ENCODE data around the gene BLTP3B.
"Not testable (repeated sequence)": the region's sequence is repeated elsewhere in the genome, so short reads cannot be mapped to it uniquely, and the experiment has no call there.

Gene BLTP3B, protein sequence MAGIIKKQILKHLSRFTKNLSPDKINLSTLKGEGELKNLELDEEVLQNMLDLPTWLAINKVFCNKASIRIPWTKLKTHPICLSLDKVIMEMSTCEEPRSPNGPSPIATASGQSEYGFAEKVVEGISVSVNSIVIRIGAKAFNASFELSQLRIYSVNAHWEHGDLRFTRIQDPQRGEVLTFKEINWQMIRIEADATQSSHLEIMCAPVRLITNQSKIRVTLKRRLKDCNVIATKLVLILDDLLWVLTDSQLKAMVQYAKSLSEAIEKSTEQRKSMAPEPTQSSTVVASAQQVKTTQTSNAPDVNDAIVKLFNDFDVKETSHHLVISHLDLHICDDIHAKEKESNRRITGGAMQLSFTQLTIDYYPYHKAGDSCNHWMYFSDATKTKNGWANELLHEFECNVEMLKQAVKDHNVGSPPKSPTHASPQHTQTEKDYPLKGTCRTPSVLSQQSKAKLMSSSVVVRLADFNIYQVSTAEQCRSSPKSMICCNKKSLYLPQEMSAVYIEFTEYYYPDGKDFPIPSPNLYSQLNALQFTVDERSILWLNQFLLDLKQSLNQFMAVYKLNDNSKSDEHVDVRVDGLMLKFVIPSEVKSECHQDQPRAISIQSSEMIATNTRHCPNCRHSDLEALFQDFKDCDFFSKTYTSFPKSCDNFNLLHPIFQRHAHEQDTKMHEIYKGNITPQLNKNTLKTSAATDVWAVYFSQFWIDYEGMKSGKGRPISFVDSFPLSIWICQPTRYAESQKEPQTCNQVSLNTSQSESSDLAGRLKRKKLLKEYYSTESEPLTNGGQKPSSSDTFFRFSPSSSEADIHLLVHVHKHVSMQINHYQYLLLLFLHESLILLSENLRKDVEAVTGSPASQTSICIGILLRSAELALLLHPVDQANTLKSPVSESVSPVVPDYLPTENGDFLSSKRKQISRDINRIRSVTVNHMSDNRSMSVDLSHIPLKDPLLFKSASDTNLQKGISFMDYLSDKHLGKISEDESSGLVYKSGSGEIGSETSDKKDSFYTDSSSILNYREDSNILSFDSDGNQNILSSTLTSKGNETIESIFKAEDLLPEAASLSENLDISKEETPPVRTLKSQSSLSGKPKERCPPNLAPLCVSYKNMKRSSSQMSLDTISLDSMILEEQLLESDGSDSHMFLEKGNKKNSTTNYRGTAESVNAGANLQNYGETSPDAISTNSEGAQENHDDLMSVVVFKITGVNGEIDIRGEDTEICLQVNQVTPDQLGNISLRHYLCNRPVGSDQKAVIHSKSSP (N-terminal part only)

DNA sequence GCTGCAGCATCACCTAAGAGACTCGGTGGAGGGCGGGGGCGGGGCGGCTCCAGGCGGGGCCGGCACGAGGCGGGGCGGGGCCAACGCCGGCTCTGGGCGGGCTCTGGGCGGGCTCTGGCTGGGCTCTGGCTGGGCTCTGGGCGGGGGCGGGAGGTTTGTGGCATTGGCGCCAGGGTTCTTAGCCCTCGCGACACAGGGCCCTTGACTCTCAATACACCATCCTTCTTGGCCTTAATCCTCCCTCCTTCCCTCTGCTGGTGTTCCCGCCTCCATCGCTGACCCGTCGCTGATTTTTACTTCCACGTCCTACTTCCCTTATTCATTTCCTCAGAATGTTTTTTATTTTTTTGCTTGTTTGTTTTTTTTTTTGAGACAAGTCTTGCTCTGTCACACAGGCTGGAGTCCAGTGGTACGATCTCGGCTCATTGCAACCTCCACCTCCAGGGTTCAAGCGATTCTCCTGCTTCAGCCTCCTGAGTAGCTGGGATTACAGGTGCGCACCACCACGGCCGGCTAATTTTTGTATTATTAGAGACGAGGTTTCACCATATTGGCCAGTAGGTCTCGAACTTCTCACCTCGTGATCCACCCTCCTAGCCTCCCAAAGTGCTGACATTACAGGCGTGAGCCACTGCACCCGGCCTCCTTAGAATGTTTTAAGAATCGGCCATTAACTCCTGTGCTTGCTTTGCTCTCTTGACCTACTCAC lies at the start of gene BLTP3B:
TSS of gene BLTP3B (minus strand) at position 24 of the 709 bp plus-strand sequence. CDS start 239 bp downstream, outside the sequence.
- DNase-seq (ENCODE audit: low spot score): peak; percentile 89

DNA sequence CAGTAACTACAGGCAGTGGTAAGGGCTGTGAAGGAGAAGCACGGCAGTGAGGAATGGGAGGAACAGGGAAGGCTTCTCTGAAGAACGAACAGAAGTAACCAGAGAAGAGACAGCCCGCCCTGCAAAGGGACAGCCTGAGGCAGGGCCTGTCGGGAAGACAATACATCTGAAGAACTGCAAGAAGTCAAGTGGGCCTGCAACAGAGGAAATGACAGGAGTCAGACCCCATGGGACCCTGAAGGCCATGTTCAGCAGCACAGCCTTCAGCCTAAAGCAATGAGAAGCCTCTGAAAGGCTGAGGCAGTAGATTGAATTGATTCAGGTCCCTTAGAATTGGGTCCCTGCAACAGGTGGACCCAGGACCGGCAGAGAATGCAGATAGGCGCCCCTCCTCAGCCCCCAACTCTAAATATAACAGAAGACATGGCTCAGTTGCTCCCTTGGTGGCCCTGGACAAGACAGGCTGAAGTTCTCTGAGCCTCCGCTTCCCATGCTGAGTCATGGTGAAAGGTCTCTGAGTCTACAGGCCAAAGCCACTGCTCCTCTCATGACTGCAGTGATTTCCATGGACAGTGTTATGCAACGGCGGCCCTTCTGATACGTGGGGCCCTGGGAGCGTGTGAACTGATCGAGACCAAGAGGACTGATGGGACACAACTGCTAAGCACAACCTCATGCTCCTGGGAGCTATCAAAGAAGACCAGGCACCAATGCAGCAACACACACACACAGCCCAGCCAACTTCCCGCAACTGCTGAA lies 47.1 kb upstream of the BLTP3B start:
- DNase-seq (ENCODE audit: low spot score): no peak

DNA sequence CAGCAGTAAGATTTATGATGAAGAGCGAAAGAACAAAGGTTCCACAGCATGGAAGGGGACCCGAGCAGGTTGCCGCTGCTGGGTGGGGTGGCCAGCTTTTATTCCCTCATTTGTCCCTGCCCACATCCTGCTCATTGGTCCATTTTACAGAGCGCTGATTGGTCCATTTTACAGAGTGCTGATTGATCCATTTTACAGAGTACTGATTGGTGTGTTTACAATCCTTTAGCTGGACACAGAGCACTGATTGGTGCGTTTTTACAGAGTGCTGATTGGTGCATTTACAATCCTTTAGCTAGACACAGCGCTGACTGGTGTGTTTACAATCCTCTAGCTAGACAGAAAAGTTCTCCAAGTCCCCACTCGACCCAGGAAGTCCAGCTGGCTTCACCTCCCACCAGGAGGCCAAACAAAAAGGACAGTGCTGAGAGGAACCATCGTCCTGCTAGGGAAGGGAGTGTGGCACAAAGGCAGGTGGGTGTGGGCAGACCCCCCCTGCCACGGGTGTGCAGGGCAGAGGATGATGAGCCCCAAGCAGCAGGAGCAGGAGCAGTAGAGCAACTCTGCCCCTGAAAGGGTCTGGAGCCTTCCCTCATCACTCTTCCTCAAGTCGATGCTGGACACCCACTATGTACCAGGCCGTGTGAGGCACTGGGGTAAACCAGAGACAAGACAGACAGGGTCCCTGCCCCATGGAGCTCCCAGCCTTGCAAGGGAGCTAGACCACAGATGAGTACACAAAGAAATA lies 46.4 kb upstream of the BLTP3B start:
- DNase-seq (ENCODE audit: low spot score): not testable (repeated sequence)

DNA sequence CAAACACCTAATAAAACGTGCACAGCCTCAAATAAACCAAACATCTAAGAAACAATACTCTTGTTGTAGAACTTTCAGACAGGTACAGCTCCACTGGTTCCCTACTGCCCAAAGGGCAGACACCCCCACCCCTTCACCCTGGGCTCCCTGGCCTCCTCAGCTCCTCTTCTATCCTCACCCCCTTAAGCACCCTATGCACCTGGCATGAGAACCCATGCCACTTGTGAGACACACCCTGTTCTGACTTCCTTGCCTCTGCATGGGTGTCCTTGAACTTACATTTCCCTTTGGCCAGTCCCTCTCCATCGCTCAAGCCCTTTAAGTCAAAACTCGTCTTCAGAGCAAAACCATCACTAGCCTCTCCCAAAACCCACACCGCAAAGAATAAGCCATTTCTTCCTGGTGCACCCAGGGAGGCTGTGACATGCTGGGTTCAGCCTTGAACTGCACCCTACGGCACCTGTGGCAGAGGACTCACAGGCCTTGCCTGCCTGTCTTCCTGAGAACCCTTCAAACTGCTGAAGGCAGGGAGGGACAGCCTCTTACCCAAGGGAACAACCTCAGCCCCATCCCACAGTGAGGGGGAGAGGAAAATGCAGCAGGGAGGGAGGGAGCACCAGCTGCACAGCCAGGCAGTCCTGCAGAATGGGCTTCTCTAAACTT lies 45.3 kb upstream of the BLTP3B start:
- DNase-seq (ENCODE audit: low spot score): no peak

DNA sequence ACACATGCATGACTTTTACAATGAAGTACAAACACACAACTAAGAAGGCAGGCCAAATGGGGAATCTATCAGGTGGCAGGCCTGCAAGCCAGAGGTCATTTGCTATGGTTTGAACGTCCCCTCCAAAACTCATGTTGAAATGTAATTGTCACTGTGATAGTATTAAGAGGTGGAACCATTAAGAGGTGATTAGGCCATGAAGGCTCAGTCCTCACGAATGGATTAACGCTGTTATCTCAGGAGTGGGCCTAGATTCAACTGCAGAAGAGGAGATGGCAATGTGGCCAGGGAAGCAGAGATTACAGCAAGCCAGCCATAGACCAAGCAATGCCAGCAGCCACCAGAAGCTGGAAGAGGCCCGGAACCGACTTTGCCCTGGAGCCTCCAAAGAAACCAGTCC lies 44.4 kb upstream of the BLTP3B start:
- DNase-seq (ENCODE audit: low spot score): no peak

DNA sequence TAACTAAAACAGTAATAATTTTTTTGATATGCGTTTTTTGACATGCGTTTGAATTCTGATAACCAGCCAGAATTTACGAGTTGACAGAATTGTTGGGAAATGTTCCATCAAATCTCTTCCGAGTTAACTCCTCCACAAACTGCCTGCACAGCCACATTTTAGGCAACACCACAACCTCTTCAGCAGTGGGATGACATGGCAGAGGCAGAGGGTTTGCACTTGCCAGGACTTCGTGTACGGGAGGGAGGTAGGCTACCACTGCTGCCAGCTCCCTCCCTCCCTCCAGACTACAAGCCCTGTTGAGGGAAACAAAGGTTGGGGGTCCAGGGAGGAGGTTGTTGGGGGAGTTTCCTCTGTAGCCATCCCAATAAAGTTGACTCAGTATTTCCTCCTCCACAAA lies 43.4 kb upstream of the BLTP3B start:
- DNase-seq (ENCODE audit: low spot score): no peak

DNA sequence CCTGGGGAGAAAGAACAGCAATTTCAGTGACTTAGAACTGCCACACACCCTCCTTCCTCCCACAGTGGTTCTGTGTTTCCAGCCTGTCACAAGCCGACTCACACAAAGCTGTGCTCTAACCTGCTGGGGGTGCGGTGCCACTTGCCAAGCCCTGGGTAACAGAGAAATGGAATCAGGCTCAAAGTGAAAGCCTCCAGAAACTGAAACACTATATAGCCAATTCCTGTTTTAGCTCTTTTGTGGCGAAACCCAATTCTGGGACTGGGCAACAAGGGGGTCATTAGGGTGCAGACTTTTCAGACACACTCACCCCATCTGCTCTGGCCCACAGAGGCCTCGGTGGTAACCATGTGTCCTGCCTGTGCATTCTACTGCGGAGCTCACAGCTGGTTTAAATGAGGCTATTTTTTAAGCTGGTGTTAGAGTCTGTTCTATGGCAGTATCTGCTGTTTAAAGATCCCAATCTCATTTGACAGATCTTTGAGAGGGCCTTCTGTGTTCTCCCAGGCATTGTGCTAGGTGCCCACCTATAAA lies 42.8 kb upstream of the BLTP3B start:
- DNase-seq (ENCODE audit: low spot score): no peak

DNA sequence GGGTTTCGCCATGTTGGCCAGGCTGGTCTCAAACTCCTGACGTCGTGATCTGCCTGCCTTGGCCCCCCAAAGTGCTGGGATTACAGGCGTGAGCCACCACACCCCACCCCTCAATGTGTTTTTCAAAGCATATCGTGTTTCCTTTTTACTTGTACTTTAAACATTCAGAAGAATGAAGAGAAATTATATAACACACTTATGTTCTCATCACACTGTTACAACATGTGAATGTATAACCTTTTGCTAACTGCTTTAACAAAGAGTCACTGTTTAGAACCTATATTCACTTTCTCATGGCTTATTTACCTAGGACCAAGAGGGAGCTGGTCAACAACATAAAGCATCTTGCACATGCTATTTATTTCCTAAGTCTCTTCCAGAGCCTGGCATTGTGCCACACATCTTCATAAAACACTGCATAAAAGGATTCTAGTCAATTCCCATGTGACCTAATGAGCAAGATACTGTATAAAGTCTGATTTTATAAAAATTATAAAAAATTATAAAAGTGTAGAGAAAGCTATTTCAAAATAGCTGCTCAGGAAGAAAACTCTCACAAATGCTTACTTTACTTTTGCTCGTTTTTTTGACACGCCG lies 42.0 kb upstream of the BLTP3B start:
- no peak for DNase-seq (ENCODE audit: low spot score)

DNA sequence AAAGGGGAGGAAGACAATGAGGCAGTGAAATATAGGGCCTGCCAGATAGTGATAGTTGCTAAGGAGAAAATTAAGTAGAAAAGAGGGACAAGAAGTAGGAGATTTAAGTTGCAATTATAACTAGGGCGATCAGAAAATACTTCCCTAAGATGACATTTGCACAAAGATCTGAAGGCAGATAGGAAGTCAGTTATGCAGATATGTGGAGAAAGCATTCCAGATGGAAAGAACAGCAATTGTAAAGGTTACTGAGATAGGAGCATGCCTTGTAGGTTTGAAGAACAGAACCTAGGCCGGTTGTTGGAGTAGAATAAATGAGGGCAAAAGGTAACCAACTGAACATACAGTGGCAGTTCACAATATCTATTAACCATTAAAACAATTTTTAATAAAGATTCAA lies 36.6 kb upstream of the BLTP3B start:
- DNase-seq (ENCODE audit: low spot score): no peak

DNA sequence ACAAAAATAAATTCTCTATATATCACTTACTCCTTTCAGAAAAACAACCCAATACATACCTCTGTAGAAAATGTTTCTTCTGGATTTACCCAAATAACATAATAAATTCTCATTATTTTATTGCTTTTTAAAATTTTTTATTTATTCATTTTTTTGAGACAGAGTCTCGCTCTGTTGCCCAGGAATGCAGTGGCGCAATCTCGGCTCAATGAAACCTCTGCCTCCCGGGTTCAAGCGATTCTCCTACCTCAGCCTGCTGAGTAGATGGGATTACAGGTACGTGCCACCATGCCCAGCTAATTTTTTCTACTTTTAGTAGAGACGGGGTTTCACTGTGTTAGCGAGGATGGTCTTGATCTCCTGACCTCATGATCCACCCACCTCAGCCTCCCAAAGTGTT lies 33.8 kb upstream of the BLTP3B start:
- not testable (repeated sequence) for DNase-seq (ENCODE audit: low spot score)

DNA sequence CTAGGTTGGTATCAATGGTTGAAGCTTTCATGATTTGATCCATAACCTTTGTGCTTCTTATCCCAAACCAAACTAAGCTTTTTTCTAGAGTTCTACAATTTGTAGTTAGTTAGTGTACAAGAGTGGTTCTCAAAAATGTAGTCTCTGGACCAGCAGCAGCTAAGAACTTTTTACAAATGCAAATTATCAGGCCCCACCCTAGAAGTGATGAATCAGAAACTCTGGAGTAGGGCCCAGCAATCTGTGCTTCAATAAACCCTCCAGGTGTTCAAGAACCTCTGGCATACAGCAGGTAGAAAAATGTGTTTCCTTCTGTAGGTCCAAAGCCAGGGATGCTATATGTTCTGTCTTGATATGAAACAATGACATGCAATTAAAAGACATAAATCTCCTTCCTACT lies 31.8 kb upstream of the BLTP3B start:
- DNase-seq (ENCODE audit: low spot score): no peak

DNA sequence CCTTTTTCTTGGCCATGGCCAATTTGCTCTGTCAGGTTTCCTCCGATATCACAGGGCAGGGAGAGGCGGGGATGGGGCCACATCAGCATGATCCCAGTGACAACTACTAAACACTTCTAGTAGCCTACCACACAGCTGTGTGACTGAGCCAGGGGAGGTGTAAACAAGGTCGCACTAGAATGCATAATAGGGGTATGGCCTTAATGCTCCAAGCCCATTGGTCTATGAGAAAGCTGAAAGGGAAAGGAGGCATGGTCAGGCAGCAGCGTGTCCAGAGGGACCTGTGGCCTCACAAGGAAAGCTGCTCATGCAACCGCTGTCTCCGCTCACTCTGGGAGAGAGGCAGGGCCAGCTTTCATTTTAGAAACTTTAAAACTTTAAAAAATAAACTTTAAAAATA lies 30.4 kb upstream of the BLTP3B start:
- no peak for DNase-seq (ENCODE audit: low spot score)

DNA sequence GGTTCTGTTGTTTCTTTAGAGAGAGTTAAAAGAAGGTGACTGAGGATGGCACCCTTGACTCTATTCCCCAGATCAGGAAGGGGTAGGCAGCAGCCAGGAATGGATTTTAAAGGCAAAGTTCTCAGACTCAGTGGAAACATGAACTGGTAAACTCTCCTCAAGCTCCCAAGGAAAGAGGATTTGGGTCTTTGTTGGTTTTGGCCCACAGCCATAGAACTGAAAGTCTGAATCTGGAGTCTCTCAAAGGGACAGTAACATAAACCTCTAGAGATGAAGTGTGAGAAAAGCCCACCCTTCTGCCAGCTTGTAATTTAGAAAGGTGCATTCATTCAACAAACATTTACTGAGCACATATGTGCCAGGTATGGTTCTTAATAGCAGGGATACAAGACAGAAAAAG lies 28.6 kb upstream of the BLTP3B start:
- DNase-seq (ENCODE audit: low spot score): no peak

DNA sequence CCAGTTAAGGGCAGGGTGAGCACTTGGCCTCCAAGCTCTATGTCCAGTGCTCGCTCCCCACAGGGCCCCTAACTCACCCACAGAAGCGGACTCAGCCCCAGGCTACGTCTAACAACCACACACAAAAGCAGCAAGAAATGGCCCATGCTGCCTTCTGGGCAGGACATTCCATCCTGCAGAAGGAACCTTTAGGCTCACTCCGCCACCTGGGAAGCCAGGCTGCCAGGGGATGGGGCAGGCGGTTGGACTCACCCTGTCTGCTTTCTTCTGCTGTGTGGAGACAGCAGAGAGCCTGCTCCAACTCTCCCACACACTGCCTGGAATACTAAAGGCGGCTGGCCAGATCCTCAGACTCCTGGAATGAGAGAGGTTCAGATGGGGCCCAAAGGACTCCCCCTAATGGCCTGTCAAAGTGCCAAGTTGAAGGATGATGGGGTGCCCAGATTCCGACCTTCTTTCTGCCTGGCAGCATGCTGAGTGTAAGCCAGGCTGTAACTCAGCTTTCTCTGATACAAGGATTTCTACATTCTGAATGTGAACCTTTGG lies 27.7 kb upstream of the BLTP3B start:
- no peak for DNase-seq (ENCODE audit: low spot score)

DNA sequence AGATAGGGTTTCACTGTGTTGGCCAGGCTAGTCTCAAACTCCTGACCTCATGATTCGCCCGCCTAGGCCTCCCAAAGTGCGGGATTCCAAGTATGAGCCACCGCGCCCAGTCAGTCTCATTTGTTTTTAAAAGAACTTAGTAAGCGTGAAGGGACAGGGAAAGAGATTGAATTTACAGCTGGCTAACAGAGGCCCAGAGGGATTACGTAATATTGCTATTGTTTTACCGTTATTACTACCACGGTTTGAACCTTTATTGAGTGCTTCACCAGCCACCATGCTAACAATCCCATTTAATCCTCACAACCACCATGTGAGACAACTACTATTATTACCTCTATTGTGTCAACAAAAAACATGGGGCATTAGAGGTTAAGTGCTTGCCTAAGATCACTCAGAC lies 26.7 kb upstream of the BLTP3B start:
- no peak for DNase-seq (ENCODE audit: low spot score)

DNA sequence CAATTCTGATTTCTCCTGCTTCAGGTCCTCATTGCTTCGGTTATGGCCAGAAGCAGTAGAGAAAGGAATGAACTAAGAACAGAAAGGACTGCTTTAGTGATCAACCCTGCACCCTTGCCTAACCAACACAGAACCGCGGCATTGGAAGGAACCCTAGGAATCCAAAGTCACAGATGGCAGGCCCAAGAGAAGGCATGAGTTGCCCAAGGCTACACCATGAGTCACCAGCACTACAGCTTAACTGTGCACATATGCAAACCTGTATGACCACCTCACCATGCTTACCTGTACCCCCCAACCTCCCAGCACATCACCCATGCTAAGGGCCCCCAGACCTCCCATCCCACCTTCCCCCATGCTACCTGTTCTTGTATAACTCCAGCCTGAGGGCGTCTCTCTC lies 25.9 kb upstream of the BLTP3B start:
- no peak for DNase-seq (ENCODE audit: low spot score)

DNA sequence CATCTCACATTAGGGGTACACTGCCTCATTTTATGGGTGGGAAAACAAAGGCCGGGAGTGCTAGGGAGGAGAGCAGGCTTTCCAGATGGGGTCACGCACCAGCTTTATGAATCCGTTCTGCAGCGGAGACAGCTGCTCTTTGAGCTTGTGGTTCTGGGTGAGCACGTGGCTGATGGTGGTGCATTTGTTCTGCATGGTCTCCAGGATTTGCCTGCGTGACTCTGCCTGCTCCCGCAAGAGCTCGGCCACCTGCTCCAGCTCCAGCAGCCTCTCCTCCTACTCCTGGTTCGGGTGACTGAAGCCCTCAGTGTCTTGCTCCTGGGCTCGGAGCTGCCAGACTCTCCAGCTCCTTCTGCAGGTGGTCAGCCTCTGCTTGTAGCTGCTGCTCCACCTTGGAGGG lies 23.6 kb upstream of the BLTP3B start:
- DNase-seq (ENCODE audit: low spot score): no peak

DNA sequence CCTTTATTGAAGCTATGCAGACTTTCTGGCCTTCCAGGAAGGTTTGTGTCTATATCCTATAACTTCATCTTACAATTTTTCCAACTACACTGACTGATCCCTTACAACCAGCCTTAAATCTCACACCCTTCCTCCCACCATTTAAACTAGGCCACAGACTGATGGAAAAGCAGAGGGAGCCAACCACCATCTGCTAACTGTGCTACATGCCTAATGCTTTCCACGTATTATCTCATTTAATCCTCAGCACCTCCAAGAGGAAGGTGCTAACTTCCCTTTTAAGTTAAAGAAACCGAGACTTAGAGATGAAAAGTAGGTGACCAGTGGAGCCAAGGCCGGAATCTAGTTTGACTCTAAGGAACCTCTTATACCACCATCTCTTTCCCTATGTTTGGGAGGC lies 22.7 kb upstream of the BLTP3B start:
- no peak for DNase-seq (ENCODE audit: low spot score)
